Transverse colon (tissue), 4 donors: ENCODE measurements around the gene SCN1A. TPM values are rescaled to one million over a fixed set of nuclear protein-coding genes. Genes with fewer than 3 reads are reported as not detected.

ENCODE experiments used
- DNase-seq: peaks from one replicate; pipeline ENCODE4 v3.0.0-alpha.2; 2019
- H3K27ac ChIP-seq, 4 donors: fragments of 200-600 bp; sonication (generic); 2 replicates each; pipeline ENCODE4 v1.5.1; 2016 to 2018; ENCODE audit warnings: inconsistent platforms in 4 of 4
- H3K27me3 ChIP-seq: fragments of 200-600 bp; sonication (generic); 2 replicates; pipeline ENCODE4 v1.5.1; 2017; ENCODE audit warnings: inconsistent platforms
- H3K36me3 ChIP-seq, 4 donors: fragments of 200-600 bp; sonication (generic); 2 replicates each; pipeline ENCODE4 v1.5.1; 2017 to 2019; ENCODE audit warnings: inconsistent platforms in 4 of 4
- H3K4me1 ChIP-seq, 4 donors: fragments of 200-600 bp; sonication (generic); 2 replicates each; pipeline ENCODE4 v1.5.1; 2017 to 2020; ENCODE audit warnings: inconsistent platforms in 4 of 4
- H3K4me3 ChIP-seq, 4 donors: fragments of 200-600 bp; sonication (generic); 1 replicate in 1 of 4; 2 replicates in 3 of 4; pipeline versions ENCODE4 v1.5.1 to v1.6.1; 2017 to 2019; ENCODE audit warnings: inconsistent platforms in 4 of 4
- H3K9me3 ChIP-seq, 2 donors: fragments of 200-600 bp; sonication (generic); 2 replicates each; pipeline ENCODE4 v1.5.1; 2017 to 2019; ENCODE audit warnings: inconsistent platforms in 2 of 2
- CTCF ChIP-seq, 5 experiments: fragments of 200-600 bp in 3 of 5; fragments of 450-650 bp in 2 of 5; sonication (generic) in 3 of 5; IDR thresholded peaks; 1 replicate in 2 of 5; 2 replicates in 3 of 5; pipeline ENCODE4 v1.5.1; 2016 to 2017; ENCODE audit warnings: antibody characterized with exemption in 5 of 5, inconsistent platforms in 3 of 5, mild to moderate bottlenecking in 2 of 5, moderate library complexity in 1 of 5
- EP300 ChIP-seq: sonication (generic); formaldehyde crosslinking; IDR thresholded peaks from one replicate; pipeline ENCODE4 v1.6.1; 2017; ENCODE audit warnings: antibody characterized with exemption, low read depth
- POLR2A ChIP-seq: fragments of 450-650 bp; IDR thresholded peaks from one replicate; pipeline ENCODE4 v1.6.1; 2016; ENCODE audit warnings: antibody characterized with exemption, mild to moderate bottlenecking, moderate library complexity
- POLR2AphosphoS5 ChIP-seq, 3 donors: sonication (generic); formaldehyde crosslinking; IDR thresholded peaks; one replicate each; pipeline ENCODE4 v1.6.1; 2016; ENCODE audit warnings: antibody characterized with exemption in 3 of 3
- WGBS, 2 donors: methylation state at CpG; one replicate each; pipeline ENCODE4 v1.1.5; 2018; ENCODE audit warnings: low coverage in 1 of 2; 5-methylcytosine and 5-hydroxymethylcytosine counted together
- in situ Hi-C, 4 donors: fragments of 200-750 bp; cut with MboI; loops; one replicate each; pipeline versions ENCODE4 v1.15.0 to v1.15.1; 2017; ENCODE audit warnings: low sequenced_read_pairs in 3 of 4, low pct_ligation_motif_present in 1 of 4, low pct_unique_long_range_greater_than_20kb in 1 of 4
- intact Hi-C: fragments of 100-400 bp; cut with DNase I; formaldehyde crosslinking; loops from one replicate; pipeline ENCODE4 v1.15.1; 2023; ENCODE audit warnings: low total_unique reads
- total RNA-seq, 4 donors: library from RNA; depleted of rRNA; stranded (reverse); fragments of >200 nt; gene quantifications; one replicate each; pipeline ENCODE4 v1.1.0, GENCODE V29; 2016

SCN1A gene
- total RNA-seq, 4 donors from 2014 or later: not detected

GRCh38 chr2:166148500-166149400, 20.9 kb upstream of the SCN1A start:
- WGBS, 2 donors: 69 to 78% methylated on average over 6 to 7 of the region's 7 CpGs
- H3K9me3 ChIP-seq: no peaks in the 10 kb centered on the region
- H3K4me1 ChIP-seq: no peaks in the 10 kb centered on the region
- no peak overlapping the region for H3K27ac ChIP-seq
- intact Hi-C loops: no loop called here
- H3K27me3 ChIP-seq: no peaks in the 10 kb centered on the region
- H3K36me3 ChIP-seq: no peaks in the 10 kb centered on the region
- in situ Hi-C loops: no loop called here
- no peak overlapping the region for H3K4me3 ChIP-seq
- TF ChIP-seq CTCF (IDR thresholded peaks at IDR 0.05) (no peak), EP300 (no peak), POLR2A (no peak), POLR2AphosphoS5 (IDR thresholded peaks at IDR 0.05) (no peak)
- DNase-seq: no peak

- H3K4me3 ChIP-seq: no peak overlapping the region
- 66 to 76% methylated on average over 2 of the region's 2 CpGs for WGBS, 2 donors
- no peak for DNase-seq
- TF ChIP-seq CTCF (IDR thresholded peaks at IDR 0.05) (no peak), POLR2A (no peak), POLR2AphosphoS5 (IDR thresholded peaks at IDR 0.05) (no peak), EP300 (no peak)
- H3K9me3 ChIP-seq: no peaks in the 10 kb centered on the region
- H3K27ac ChIP-seq: no peak overlapping the region
- intact Hi-C loops: no loop called here
- peaks cover 0 to 1% (median 0%) of the 10 kb centered on the region in 4 donors for H3K36me3 ChIP-seq
- no peaks in the 10 kb centered on the region for H3K4me1 ChIP-seq
- in situ Hi-C loops: no loop called here
- H3K27me3 ChIP-seq: no peaks in the 10 kb centered on the region
Measured at GRCh38 chr2:166147883-166148282, 20.1 kb upstream of the SCN1A start.

GRCh38 chr2:166144071-166144470, 16.3 kb upstream of the SCN1A start:
- in situ Hi-C loops: no loop called here
- no peak for DNase-seq

More at GRCh38 chr2:166144071-166144470, 16.3 kb upstream of the SCN1A start:
- no peak overlapping the region for H3K4me3 ChIP-seq
- TF ChIP-seq EP300 (no peak), POLR2AphosphoS5 (IDR thresholded peaks at IDR 0.05) (no peak), CTCF (IDR thresholded peaks at IDR 0.05) (no peak), POLR2A (no peak)
- H3K4me1 ChIP-seq: no peaks in the 10 kb centered on the region
- H3K9me3 ChIP-seq: no peaks in the 10 kb centered on the region
- no peaks in the 10 kb centered on the region for H3K27me3 ChIP-seq
- WGBS, 2 donors: 63 to 68% methylated on average over 1 of the region's 1 CpG
- no peak overlapping the region for H3K27ac ChIP-seq
- intact Hi-C loops: no loop called here
- H3K36me3 ChIP-seq: peaks cover 0 to 1% (median 0%) of the 10 kb centered on the region in 4 donors
